WI38 (cell line): Measurements from ENCODE around the gene CCDC146.
"Not testable (repeated sequence)": the region's sequence is repeated elsewhere in the genome, so short reads cannot be mapped to it uniquely, and the experiment has no call there.

Experiments used
- H3K4me3 ChIP-seq: 2 replicates; pipeline ENCODE4 v1.5.1; 2011; ENCODE audit warnings: low read depth, mild to moderate bottlenecking, control low read depth, low read length
- TF ChIP-seq, protein P1 (sequence below): IDR thresholded peaks from 2 replicates; pipeline ENCODE4 v1.5.1; 2012; ENCODE audit warnings: low read depth, mild to moderate bottlenecking, control low read depth, low read length

The CCDC146 gene

GRCh38 chr7:77329466-77330168 is 207.2 kb downstream of the CCDC146 start:
- TF ChIP-seq, protein P1, sequence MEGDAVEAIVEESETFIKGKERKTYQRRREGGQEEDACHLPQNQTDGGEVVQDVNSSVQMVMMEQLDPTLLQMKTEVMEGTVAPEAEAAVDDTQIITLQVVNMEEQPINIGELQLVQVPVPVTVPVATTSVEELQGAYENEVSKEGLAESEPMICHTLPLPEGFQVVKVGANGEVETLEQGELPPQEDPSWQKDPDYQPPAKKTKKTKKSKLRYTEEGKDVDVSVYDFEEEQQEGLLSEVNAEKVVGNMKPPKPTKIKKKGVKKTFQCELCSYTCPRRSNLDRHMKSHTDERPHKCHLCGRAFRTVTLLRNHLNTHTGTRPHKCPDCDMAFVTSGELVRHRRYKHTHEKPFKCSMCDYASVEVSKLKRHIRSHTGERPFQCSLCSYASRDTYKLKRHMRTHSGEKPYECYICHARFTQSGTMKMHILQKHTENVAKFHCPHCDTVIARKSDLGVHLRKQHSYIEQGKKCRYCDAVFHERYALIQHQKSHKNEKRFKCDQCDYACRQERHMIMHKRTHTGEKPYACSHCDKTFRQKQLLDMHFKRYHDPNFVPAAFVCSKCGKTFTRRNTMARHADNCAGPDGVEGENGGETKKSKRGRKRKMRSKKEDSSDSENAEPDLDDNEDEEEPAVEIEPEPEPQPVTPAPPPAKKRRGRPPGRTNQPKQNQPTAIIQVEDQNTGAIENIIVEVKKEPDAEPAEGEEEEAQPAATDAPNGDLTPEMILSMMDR, result no peak
- no peak overlapping the region for H3K4me3 ChIP-seq

GRCh38 chr7:77330169-77330882 is 207.9 kb downstream of the CCDC146 start:
- no peak overlapping the region for H3K4me3 ChIP-seq
- TF ChIP-seq, protein P1, result no peak

DNA sequence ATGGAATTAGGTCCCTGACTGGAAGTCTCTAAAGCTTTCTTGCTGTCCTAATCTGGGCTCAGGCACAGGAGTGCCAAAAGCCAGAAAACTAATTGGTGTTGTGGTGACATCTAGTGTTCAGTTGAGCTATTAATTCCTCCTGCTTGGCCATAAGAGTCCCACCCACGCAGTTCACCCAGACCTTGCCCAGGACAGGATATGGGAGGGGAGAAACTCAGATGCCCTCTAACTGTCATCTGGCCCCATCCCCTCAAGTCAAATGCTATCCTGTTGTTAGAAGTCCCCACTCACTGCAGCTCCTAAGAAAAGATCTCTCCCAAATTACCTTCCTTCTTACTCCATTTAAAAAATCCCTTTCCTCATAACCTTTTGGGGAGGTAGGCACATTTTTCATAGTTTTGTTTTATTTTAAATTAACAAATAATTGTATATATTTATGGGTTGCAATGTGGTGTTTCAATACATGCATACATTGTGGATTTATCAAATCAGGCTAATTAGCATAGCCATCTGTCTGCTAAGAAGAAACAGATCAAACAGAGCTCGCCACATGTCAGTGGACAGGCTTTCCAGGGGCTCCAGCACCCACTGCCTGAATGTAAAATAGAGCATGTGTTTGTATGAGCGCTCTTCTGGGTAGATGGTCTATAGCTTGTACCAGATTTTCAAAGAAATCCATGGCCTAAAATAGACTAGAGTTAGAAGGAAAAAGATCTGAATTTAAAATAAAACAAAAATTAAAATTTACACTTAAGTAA is 209.7 kb downstream of the CCDC146 start:
- no peak overlapping the region for H3K4me3 ChIP-seq
- TF ChIP-seq, protein P1, result peak; percentile 41

GRCh38 chr7:77334039-77334438 is 211.6 kb downstream of the CCDC146 start:
- H3K4me3 ChIP-seq, result not testable (repeated sequence)

DNA sequence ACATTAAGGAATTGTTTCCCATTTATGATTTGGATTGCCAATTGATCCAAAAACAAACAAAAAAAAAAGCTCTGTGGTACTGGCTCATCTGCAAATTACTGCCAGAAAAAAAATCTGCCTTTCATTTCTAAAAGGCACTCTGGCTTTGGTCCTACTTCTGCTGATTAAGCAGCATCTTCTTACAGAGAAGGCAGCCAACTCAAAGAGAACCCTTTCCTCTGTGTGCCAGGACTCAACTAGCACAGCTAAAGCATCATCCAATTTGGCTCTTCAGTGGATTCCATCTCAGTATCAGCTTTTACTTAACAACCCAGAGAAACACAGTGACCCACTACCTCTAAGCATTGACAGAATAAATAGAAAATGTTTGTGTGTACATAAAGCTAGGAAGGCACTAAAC is 213.2 kb downstream of the CCDC146 start:
- no peak overlapping the region for H3K4me3 ChIP-seq
- TF ChIP-seq, protein P1, result no peak

DNA sequence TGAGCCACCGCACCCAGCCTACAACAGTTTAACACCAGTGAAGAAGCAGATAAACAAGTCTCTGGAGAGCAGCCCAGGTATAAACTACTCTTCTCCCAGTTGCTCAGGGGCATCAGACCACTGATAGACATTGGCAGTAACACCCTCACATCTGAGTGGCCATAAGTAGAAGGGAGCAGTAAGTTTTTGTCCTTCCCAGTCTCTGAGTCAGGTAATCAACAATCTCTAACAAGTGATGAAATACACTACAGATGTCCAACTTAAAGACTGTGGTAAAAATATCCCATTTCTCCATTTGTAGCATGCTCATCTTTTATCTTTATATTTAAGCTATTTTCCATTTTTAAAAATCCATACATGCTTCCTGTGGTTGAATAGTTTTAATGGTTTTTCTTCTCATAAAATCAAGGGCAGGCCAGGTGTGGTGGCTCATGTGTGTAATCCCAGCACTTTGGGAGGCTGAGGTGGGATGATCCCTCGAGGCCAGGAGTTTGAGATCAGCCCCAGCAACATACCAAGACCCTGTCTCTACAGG is 215.1 kb downstream of the CCDC146 start:
- TF ChIP-seq, protein P1, result no peak
- no peak overlapping the region for H3K4me3 ChIP-seq

GRCh38 chr7:77338260-77338659 is 215.8 kb downstream of the CCDC146 start:
- TF ChIP-seq, protein P1, result no peak
- H3K4me3 ChIP-seq, result no peak overlapping the region
